NT2/D1 (cell line): ENCODE results near the gene MYZAP.

Experiments used
- SUZ12 ChIP-seq: IDR thresholded peaks from 2 replicates; pipeline ENCODE4 v1.6.1; 2011; ENCODE audit not compliant: insufficient read length, insufficient read depth; ENCODE audit errors: extremely low read depth
- YY1 ChIP-seq: IDR thresholded peaks from 2 replicates; pipeline ENCODE4 v1.6.1; 2011; ENCODE audit not compliant: insufficient read length, insufficient read depth
- ZNF274 ChIP-seq: IDR thresholded peaks from 2 replicates; pipeline ENCODE4 v1.6.1; 2011; ENCODE audit warnings: mild to moderate bottlenecking, low read depth, low read length

- TF ChIP-seq ZNF274 (no peak), YY1 (no peak), SUZ12 (no peak)
Observed at GRCh38 chr15:57557267-57557666, 34.4 kb upstream of the MYZAP start.
